Natural killer cell (primary cell): ENCODE measurements around the gene LAIR2. TPM values are rescaled to one million over a fixed set of nuclear protein-coding genes. Genes with fewer than 3 reads are reported as not detected.
A peak's percentile ranks its signal among the peaks of the same experiment; 100 is the strongest.

Experiments
- ATAC-seq, 3 donors: fragments of 150-1000 bp in 2 of 3; fragments of 200-7000 bp in 1 of 3; cut with Tn5 transposase; 1 replicate in 1 of 3; 2 replicates in 2 of 3; pipeline ENCODE4 v1.10.0; 2021; ENCODE audit warnings: mild to moderate bottlenecking in 2 of 3, moderate library complexity in 2 of 3
- DNase-seq, 2 donors: peaks; one replicate each; pipeline versions ENCODE4 v3.0.0 to v3.0.0-alpha.2; 2013 to 2021; ENCODE audit warnings: mixed read lengths in 1 of 2
- H3K27ac ChIP-seq: one replicate; pipeline ENCODE4 v1.5.1; 2013; ENCODE audit warnings: mild to moderate bottlenecking, low read length
- H3K27me3 ChIP-seq: one replicate; pipeline ENCODE4 v1.6.1; 2013; ENCODE audit warnings: low read length; ENCODE audit not compliant: control insufficient read depth, insufficient read depth
- H3K36me3 ChIP-seq: one replicate; pipeline ENCODE4 v1.6.1; 2013; ENCODE audit warnings: low read length; ENCODE audit not compliant: control insufficient read depth, insufficient read depth
- H3K4me1 ChIP-seq: one replicate; pipeline ENCODE4 v1.6.1; 2013; ENCODE audit warnings: low read length; ENCODE audit not compliant: control insufficient read depth, insufficient read depth
- H3K4me3 ChIP-seq: one replicate; pipeline ENCODE4 v1.5.1; 2013; ENCODE audit warnings: low read length
- H3K9me3 ChIP-seq: one replicate; pipeline ENCODE4 v1.6.1; 2013; ENCODE audit warnings: low read length; ENCODE audit not compliant: control insufficient read depth, insufficient read depth
- H3K27ac Mint-ChIP-seq, 2 donors: one replicate each; pipeline ENCODE4 v1.8.0; 2022; ENCODE audit warnings: mild to moderate bottlenecking in 2 of 2, mixed read lengths in 2 of 2, moderate library complexity in 1 of 2
- H3K27me3 Mint-ChIP-seq, 2 donors: one replicate each; pipeline ENCODE4 v1.8.0; 2022; ENCODE audit warnings: low read depth in 2 of 2, mixed read lengths in 2 of 2
- H3K36me3 Mint-ChIP-seq: one replicate; pipeline ENCODE4 v1.8.0; 2022; ENCODE audit warnings: mixed read lengths
- H3K4me1 Mint-ChIP-seq, 2 donors: one replicate each; pipeline ENCODE4 v1.8.0; 2022; ENCODE audit warnings: mixed read lengths in 2 of 2
- H3K4me3 Mint-ChIP-seq: one replicate; pipeline ENCODE4 v1.8.0; 2022; ENCODE audit warnings: mild to moderate bottlenecking, moderate library complexity, mixed read lengths
- H3K9me3 Mint-ChIP-seq, 2 donors: one replicate each; pipeline ENCODE4 v1.8.0; 2022; ENCODE audit warnings: mixed read lengths in 2 of 2
- CTCF ChIP-seq: fragments of 200-600 bp; IDR thresholded peaks from one replicate; pipeline ENCODE4 v1.8.0; 2022; ENCODE audit warnings: antibody characterized with exemption
- WGBS: methylation state at CpG from one replicate; pipeline ENCODE4 v1.1.7; 2013; ENCODE audit warnings: missing lambda C conversion rate; ENCODE audit not compliant: insufficient coverage; 5-methylcytosine and 5-hydroxymethylcytosine counted together
- intact Hi-C: fragments of 100-400 bp; cut with micrococcal nuclease; formaldehyde crosslinking; loops from one replicate; pipeline ENCODE4 v1.14.2; 2022
- total RNA-seq, 4 donors: library from RNA; stranded (reverse); fragments of 120-200 nt in 1 of 4; gene quantifications; one replicate each; pipeline versions ENCODE4 v1.2.3 to v1.2.4, GENCODE V29; 2013 to 2022

Gene LAIR2
- total RNA-seq, 3 donors from 2014 or later (not counting 1 experiment from before 2014, with no cell fraction given) = 44.1 to 67.7 (median 53.3) TPM

GRCh38 chr19:54535601-54536000, 33.0 kb downstream of the LAIR2 start:
- peak overlapping the region; percentile 61 for H3K4me3 Mint-ChIP-seq
- intact Hi-C loops = loop anchor here (10.0 kb wide), 2 partner anchors 159 to 369 kb away; partner anchors contain the start of gene NCR1

GRCh38 chr19:54536956-54537355, 34.3 kb downstream of the LAIR2 start:
- no peak overlapping the region for H3K27ac ChIP-seq
- peak overlapping the region; percentile 37 for H3K4me3 Mint-ChIP-seq
- TF ChIP-seq CTCF = no peak
- 87% methylated on average over 8 of the region's 9 CpGs for WGBS
- intact Hi-C loops = loop anchor here (10.0 kb wide), 2 partner anchors 158 to 368 kb away; partner anchors contain the start of gene NCR1
- no peaks in the 10 kb centered on the region for H3K27me3 ChIP-seq
- H3K4me1 Mint-ChIP-seq = peaks cover 54 to 63% of the 10 kb centered on the region in 2 donors
- no peak overlapping the region for H3K4me3 ChIP-seq
- H3K4me1 ChIP-seq = peaks cover 39% of the 10 kb centered on the region
- ATAC-seq (no peak), DNase-seq (no peak)
- H3K9me3 Mint-ChIP-seq = no peaks in the 10 kb centered on the region
- no peaks in the 10 kb centered on the region for H3K9me3 ChIP-seq
- no peaks in the 10 kb centered on the region for H3K36me3 ChIP-seq
- peaks cover 12% of the 10 kb centered on the region for H3K36me3 Mint-ChIP-seq
- peaks cover 5 to 14% of the 10 kb centered on the region in 2 donors for H3K27me3 Mint-ChIP-seq
- no peak overlapping the region for H3K27ac Mint-ChIP-seq

More at GRCh38 chr19:54535601-54536000, 33.0 kb downstream of the LAIR2 start:
- ATAC-seq (no peak), DNase-seq (no peak)
- no peaks in the 10 kb centered on the region for H3K9me3 ChIP-seq
- no peaks in the 10 kb centered on the region for H3K9me3 Mint-ChIP-seq
- H3K27me3 ChIP-seq = no peaks in the 10 kb centered on the region
- H3K4me3 ChIP-seq = no peak overlapping the region
- H3K36me3 ChIP-seq = no peaks in the 10 kb centered on the region
- peaks cover 35% of the 10 kb centered on the region for H3K4me1 ChIP-seq
- H3K36me3 Mint-ChIP-seq = peaks cover 11% of the 10 kb centered on the region
- peaks cover 5 to 12% of the 10 kb centered on the region in 2 donors for H3K27me3 Mint-ChIP-seq
- H3K27ac Mint-ChIP-seq = peak overlapping the region in 1 of 2 donors; percentile 88
- no peak for TF ChIP-seq CTCF
- 84% methylated on average over 9 of the region's 9 CpGs for WGBS
- no peak overlapping the region for H3K27ac ChIP-seq
- H3K4me1 Mint-ChIP-seq = peaks cover 61 to 67% of the 10 kb centered on the region in 2 donors

- intact Hi-C loops = loop anchor here (1.0 kb wide), 1 partner anchor 10 kb away; no protein-coding TSS in a partner anchor
- Mint-ChIP-seq H3K27me3 (peaks cover 17 to 25% of the 10 kb centered on the region in 2 donors), H3K9me3 (no peaks in the 10 kb centered on the region), H3K27ac (peak overlapping the region; percentile 78 to 82), H3K4me3 (no peak overlapping the region), H3K4me1 (peaks cover 42 to 50% of the 10 kb centered on the region in 2 donors), H3K36me3 (peaks cover 26% of the 10 kb centered on the region)
- DNase-seq = no peak
- no peak for TF ChIP-seq CTCF
- H3K4me3 ChIP-seq = no peak overlapping the region
- no peak overlapping the region for H3K27ac ChIP-seq
- H3K4me1 ChIP-seq = peaks cover 23% of the 10 kb centered on the region
- WGBS = 91% methylated on average over 1 of the region's 2 CpGs
- no peak for ATAC-seq
- no peaks in the 10 kb centered on the region for H3K9me3 ChIP-seq
- no peaks in the 10 kb centered on the region for H3K36me3 ChIP-seq
- H3K27me3 ChIP-seq = no peaks in the 10 kb centered on the region
These were observed 39.1 kb downstream of the LAIR2 start for GRCh38 chr19:54541712-54542111.

GRCh38 chr19:54548806-54549205, 46.2 kb downstream of the LAIR2 start:
- Mint-ChIP-seq H3K9me3 (no peaks in the 10 kb centered on the region), H3K27me3 (peaks cover 23 to 38% of the 10 kb centered on the region in 2 donors), H3K36me3 (peaks cover 8% of the 10 kb centered on the region), H3K4me1 (peaks cover 29 to 36% of the 10 kb centered on the region in 2 donors), H3K4me3 (no peak overlapping the region), H3K27ac (no peak overlapping the region)
- H3K27ac ChIP-seq = no peak overlapping the region
- 90% methylated on average over 16 of the region's 16 CpGs for WGBS
- H3K36me3 ChIP-seq = no peaks in the 10 kb centered on the region
- no peak for TF ChIP-seq CTCF
- DNase-seq (no peak), ATAC-seq (no peak)
- H3K9me3 ChIP-seq = no peaks in the 10 kb centered on the region
- intact Hi-C loops = no loop called here
- peaks cover 12% of the 10 kb centered on the region for H3K27me3 ChIP-seq
- H3K4me3 ChIP-seq = no peak overlapping the region
- peaks cover 24% of the 10 kb centered on the region for H3K4me1 ChIP-seq
